Breast epithelium (tissue), 3 donors: ENCODE results near the gene TRIM66.

Experiments used
- CTCF ChIP-seq, 3 donors: fragments of 450-650 bp; IDR thresholded peaks; one replicate each; pipeline ENCODE4 v1.5.1; 2016 to 2017; ENCODE audit warnings: antibody characterized with exemption in 3 of 3, mild to moderate bottlenecking in 3 of 3, moderate library complexity in 3 of 3
- POLR2A ChIP-seq: fragments of 450-650 bp; IDR thresholded peaks from one replicate; pipeline ENCODE4 v1.6.1; 2016; ENCODE audit warnings: antibody characterized with exemption, mild to moderate bottlenecking, moderate library complexity
- POLR2AphosphoS5 ChIP-seq, 3 donors: sonication (generic); formaldehyde crosslinking; IDR thresholded peaks; one replicate each; pipeline ENCODE4 v1.6.1; 2017; ENCODE audit warnings: antibody characterized with exemption in 3 of 3

- TF ChIP-seq POLR2A (no peak), CTCF (IDR thresholded peaks at IDR 0.05) (no peak), POLR2AphosphoS5 (IDR thresholded peaks at IDR 0.05) (no peak)
Observed at GRCh38 chr11:8605971-8606563, 76.4 kb downstream of the TRIM66 start.
